MG63 (cell line): ENCODE data around the gene SKP2. TPM values are rescaled to one million over a fixed set of nuclear protein-coding genes. Genes with fewer than 3 reads are reported as not detected.
"Not testable (repeated sequence)": the region's sequence is repeated elsewhere in the genome, so short reads cannot be mapped to it uniquely, and the experiment has no call there.

Source experiments
- DNase-seq: peaks from one replicate; pipeline ENCODE4 v3.0.0-alpha.2; 2020
- H3K27me3 ChIP-seq: fragments of 250-450 bp; sonication (Bioruptor Pico); 2 replicates; pipeline ENCODE4 v1.5.1; 2020; ENCODE audit warnings: mild to moderate bottlenecking, moderate library complexity
- H3K36me3 ChIP-seq: fragments of 250-450 bp; sonication (Bioruptor Pico); 2 replicates; pipeline ENCODE4 v1.5.1; 2020; ENCODE audit warnings: mild to moderate bottlenecking, moderate library complexity
- H3K4me3 ChIP-seq: fragments of 250-450 bp; sonication (Bioruptor Pico); 2 replicates; pipeline ENCODE4 v1.5.1; 2020; ENCODE audit warnings: mild to moderate bottlenecking, moderate library complexity
- H3K9me3 ChIP-seq: fragments of 250-450 bp; sonication (Bioruptor Pico); 2 replicates; pipeline ENCODE4 v1.5.1; 2020; ENCODE audit warnings: mild to moderate bottlenecking, moderate library complexity
- total RNA-seq: library from RNA; depleted of rRNA; stranded (reverse); fragments of >200 nt; shearing (Covaris generic); gene quantifications from 2 replicates; pipeline ENCODE4 v1.2.3, GENCODE V29; 2014; ENCODE audit warnings: low replicate concordance

The SKP2 gene
- total RNA-seq, 1 experiment from 2014 or later, result 38.6 TPM

DNA sequence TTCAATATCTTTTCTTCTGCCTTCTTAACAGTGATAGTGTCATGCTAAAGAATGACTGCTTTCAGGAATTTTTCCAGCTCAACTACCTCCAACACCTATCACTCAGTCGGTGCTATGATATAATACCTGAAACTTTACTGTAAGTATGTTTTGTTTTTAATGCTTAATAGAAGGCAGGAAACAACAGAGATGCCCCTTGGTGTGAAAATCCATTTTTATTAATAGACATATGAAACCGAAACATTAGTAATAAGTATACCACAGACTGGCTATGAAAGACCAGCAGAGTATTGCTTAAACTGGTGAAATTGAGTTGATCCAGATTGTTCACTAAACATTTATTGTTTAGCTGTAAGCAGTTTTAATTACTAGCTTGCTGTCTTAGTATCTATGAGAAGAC, 25.2 kb downstream of the SKP2 start:
- H3K4me3 ChIP-seq, result no peak overlapping the region
- H3K27me3 ChIP-seq, result no peaks in the 10 kb centered on the region
- peaks cover 69% of the 10 kb centered on the region for H3K36me3 ChIP-seq
- H3K9me3 ChIP-seq, result no peaks in the 10 kb centered on the region
- DNase-seq, result no peak

DNA sequence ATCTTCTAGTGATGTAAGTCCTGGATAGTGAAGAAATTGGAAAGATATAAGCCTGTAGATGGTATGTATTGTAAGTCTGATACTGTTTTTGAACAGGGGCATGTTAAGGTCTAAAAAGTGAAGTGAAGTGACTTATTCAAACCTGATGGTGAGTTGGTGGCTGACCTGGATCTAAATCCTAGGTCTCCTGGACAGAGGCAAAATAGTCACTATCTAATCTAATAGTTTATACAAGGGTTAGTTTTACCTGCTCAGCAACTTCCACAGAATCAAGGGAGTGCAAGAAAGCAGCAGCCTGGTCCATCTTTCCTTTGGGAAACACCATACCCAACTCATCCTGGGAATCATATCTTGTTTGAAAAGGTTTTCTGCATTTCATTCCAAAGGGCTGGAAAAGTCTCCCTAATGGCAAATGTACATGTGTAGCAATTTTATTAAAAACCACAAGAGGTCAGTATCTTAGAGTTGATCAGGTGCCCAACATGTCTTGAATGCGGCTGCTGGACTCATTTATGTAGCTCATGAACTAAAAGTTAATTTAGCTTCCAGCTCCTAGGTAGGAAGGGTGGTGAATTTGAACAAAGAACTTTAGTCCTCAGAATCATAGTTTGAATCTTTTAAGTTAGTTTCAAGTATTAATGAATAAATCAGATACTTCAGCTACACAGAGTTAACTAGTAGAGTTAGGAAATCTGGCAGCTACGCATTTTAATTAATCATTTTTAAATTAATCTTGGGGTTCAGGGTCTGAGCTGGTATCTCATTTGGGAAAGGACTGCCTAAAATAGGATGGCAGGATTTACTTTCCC, 26.0 kb downstream of the SKP2 start:
- no peak overlapping the region for H3K4me3 ChIP-seq
- H3K9me3 ChIP-seq, result no peaks in the 10 kb centered on the region
- no peak for DNase-seq
- H3K36me3 ChIP-seq, result peaks cover 68% of the 10 kb centered on the region
- no peaks in the 10 kb centered on the region for H3K27me3 ChIP-seq

DNA sequence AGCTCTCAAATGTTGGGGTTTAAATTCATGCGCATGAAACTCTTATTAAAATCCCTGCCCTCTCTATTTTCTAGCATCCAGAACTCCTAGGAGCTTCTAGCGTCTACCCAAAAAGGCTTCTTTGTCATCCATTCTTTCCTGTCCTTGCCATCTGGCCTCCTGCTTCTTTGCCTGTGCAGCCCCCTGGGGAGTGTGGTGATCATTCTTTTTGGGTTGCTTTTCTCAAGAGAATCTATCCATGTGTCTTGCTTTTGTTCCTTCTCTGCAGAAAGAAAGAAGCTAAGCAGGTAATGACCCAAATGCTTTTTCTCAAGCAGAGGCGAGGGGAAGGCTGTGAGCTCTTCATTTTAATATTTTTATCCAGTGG, 26.6 kb downstream of the SKP2 start:
- peaks cover 66% of the 10 kb centered on the region for H3K36me3 ChIP-seq
- no peak overlapping the region for H3K4me3 ChIP-seq
- H3K27me3 ChIP-seq, result no peaks in the 10 kb centered on the region
- no peak for DNase-seq
- H3K9me3 ChIP-seq, result no peaks in the 10 kb centered on the region

DNA sequence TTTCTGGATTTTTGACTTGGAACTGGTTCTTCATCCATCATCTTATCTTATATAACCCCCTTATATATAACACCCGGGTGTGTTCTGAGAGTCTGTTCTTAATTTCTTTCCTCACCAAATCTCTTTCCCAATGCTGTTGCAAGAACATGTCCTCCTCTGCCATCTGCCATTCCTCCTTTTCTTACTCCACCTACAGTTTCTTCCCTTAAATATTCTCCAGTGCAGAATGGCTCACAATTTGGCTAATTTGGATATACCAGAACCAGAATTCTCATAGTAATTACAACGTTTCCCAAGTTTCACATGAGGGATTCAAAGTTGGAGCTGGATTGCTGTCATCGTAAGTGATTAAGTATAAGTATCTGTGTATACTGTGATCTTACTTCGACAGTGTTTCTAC, 28.0 kb downstream of the SKP2 start:
- peaks cover 64% of the 10 kb centered on the region for H3K36me3 ChIP-seq
- no peak for DNase-seq
- H3K4me3 ChIP-seq, result no peak overlapping the region
- H3K9me3 ChIP-seq, result no peaks in the 10 kb centered on the region
- H3K27me3 ChIP-seq, result no peaks in the 10 kb centered on the region

DNA sequence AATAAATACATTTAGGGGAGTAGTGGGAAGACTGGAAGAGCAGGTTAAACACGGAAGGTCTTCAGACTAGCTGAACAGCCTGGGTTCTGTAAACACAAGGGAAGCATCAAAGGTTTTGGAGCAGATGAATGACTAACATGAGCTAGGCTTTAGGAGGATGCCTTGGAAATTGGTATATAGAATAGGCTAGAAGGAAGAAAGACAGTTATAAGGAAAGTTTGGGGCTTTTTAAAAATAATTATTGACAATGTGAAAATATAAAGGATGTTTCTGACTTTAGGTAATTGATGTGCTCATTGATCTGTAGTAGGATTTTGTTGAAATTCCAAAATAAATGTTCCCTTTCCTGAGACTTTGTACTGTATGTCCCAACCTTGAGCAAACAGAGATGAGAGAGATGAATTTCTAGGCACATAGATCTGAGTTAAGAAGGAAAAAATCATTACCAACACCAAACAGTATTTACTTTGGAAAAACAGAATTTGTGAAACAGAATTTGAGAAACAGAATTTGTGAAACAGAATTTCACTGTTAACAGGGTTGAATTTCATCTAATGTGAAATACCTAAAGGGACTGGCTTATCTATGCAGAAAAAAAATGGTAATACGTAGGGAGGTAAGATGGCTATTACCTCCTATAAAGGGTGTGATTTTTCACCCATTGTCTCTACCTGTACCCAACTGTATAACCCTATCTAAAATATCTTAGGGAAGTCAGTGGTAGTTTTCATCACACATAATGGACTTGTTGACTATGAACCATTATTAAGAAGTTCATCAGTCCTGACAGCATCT, 28.8 kb downstream of the SKP2 start:
- Histone ChIP-seq H3K36me3 (peaks cover 66% of the 10 kb centered on the region), H3K9me3 (peaks cover 5% of the 10 kb centered on the region), H3K27me3 (no peaks in the 10 kb centered on the region), H3K4me3 (no peak overlapping the region)
- no peak for DNase-seq

DNA sequence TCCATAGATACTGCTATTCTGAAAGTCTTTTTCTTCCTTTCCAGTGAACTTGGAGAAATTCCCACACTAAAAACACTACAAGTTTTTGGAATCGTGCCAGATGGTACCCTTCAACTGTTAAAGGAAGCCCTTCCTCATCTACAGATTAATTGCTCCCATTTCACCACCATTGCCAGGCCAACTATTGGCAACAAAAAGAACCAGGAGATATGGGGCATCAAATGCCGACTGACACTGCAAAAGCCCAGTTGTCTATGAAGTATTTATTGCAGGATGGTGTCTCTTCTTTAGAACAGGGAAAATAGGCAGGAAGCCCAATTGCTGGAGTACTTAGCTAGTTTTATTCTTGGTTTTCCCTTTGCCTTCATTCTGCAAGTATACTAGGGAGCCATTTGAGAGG, 29.9 kb downstream of the SKP2 start:
- Histone ChIP-seq H3K27me3 (no peaks in the 10 kb centered on the region), H3K4me3 (no peak overlapping the region), H3K36me3 (peaks cover 71% of the 10 kb centered on the region), H3K9me3 (peaks cover 5% of the 10 kb centered on the region)
- DNase-seq, result no peak

DNA sequence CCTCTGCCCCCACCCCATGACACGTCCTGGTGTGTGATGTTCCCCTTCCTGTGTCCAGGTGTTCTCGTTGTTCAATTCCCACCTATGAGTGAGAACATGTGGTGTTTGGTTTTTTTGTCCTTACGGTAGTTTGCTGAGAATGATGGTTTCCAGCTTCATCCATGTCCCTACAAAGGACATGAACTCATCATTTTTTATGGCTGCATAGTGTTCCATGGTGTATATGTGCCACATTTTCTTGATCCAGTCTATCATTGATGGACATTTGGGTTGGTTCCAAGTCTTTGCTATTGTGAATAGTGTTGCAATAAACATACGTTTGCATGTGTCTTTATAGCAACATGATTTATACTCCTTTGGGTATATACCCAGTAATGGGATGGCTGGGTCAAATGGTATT, 32.5 kb downstream of the SKP2 start:
- not testable (repeated sequence) for H3K9me3 ChIP-seq, H3K27me3 ChIP-seq, DNase-seq

DNA sequence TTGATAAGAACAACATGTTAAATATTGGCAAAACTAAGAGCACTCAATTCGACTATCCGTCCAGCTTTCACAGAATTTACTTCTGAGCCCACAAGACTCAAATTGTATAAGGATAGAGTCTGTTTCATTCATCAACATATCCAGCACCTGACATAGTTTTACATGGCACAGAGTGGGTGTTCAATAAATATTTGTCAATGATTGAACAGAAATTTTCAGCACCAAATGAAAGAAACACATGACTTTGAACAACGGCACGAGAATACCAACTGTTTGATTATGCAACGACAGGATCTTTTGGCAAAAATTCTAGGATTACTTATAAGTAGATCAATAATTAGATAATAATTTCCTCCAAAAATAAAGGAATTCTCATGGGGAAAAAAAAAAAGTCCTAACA, 41.8 kb downstream of the SKP2 start:
- H3K9me3 ChIP-seq, result no peaks in the 10 kb centered on the region
- H3K4me3 ChIP-seq, result no peak overlapping the region
- H3K27me3 ChIP-seq, result no peaks in the 10 kb centered on the region
- H3K36me3 ChIP-seq, result peaks cover 70% of the 10 kb centered on the region
- DNase-seq, result no peak

More for the DNA sequence above, 32.5 kb downstream of the SKP2 start:
- H3K36me3 ChIP-seq, result peaks cover 61% of the 10 kb centered on the region
- not testable (repeated sequence) for H3K4me3 ChIP-seq

DNA sequence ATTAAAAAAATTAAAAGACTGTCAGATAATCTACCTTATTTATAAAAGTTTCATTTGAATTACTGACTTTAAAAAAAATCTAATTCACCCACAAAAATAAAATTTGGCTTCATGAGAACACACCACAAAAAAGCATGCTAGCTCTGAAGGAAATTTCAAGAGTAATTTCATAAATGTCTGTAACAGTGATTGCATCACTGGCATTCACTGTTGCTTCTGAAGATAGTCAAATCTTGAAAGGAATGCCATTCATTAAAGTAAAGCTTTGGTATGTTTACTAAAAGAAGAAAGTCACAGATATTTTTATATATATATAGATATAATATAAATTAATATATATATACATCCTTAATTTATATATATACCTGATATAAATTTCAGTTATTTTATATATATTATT, 46.4 kb downstream of the SKP2 start:
- no peak for DNase-seq
- Histone ChIP-seq H3K36me3 (peaks cover 60% of the 10 kb centered on the region), H3K4me3 (no peak overlapping the region), H3K9me3 (no peaks in the 10 kb centered on the region), H3K27me3 (no peaks in the 10 kb centered on the region)

DNA sequence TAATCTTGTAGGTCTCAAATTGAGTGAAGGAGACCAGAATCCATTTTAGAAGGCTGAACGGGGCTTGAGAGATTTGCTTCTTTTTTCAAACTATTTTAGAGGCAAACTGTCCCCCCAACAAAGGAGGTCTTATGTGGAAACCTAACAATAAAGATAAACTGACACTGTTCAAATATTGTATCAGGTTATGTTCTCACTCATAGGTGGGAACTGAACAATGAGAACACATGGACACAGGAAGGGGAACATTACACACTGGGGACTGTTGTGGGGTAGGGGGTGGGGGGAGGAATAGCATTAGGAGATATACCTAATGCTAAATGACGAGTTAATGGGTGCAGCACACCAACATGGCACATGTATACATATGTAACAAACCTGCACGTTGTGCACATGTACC, 46.9 kb downstream of the SKP2 start:
- not testable (repeated sequence) for H3K9me3 ChIP-seq
- peaks cover 58% of the 10 kb centered on the region for H3K36me3 ChIP-seq

DNA sequence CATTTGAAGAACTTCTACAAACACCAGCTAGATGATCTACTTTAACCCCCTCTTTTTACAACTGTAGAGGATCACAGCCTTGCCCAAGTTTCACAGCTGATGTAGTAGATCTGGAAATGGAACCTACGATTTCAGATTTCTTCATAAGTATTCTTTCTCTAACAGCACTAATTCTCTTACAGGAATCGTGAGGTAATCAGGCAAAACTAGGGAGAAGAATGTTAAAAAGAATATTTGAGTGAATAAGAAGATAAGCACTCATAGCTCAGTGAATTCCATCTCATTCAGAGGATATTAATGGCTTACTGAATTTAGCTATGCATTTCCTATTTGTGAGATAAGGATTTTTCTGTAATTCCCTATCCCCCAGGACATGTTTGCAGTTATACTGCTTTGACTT, 47.7 kb downstream of the SKP2 start:
- DNase-seq, result no peak

More for the DNA sequence above, 46.9 kb downstream of the SKP2 start:
- H3K27me3 ChIP-seq, H3K4me3 ChIP-seq, DNase-seq: not testable (repeated sequence)

DNA sequence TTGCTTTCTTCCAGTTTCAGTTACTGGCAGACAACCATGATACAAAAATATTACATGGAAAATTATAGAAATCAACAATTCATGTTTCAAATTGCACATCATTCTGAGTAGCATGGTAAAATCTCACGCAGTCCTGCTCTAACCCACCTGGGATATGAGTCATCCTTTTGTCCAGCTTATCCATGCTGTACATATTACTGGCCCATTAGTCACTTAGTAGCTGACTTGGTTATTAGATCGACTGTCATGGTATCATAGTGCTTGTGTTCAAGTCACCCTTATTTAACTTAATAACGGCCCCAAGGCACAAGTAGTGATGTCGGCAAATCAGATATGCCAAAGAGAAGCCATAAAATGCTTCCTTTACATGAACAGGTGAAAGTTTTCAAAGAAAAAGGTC, 48.6 kb downstream of the SKP2 start:
- no peak for DNase-seq
- Histone ChIP-seq H3K4me3 (no peak overlapping the region), H3K27me3 (no peaks in the 10 kb centered on the region), H3K9me3 (no peaks in the 10 kb centered on the region), H3K36me3 (peaks cover 51% of the 10 kb centered on the region)

More for the DNA sequence above, 47.7 kb downstream of the SKP2 start:
- no peaks in the 10 kb centered on the region for H3K9me3 ChIP-seq
- peaks cover 57% of the 10 kb centered on the region for H3K36me3 ChIP-seq
- no peaks in the 10 kb centered on the region for H3K27me3 ChIP-seq
- H3K4me3 ChIP-seq, result no peak overlapping the region

DNA sequence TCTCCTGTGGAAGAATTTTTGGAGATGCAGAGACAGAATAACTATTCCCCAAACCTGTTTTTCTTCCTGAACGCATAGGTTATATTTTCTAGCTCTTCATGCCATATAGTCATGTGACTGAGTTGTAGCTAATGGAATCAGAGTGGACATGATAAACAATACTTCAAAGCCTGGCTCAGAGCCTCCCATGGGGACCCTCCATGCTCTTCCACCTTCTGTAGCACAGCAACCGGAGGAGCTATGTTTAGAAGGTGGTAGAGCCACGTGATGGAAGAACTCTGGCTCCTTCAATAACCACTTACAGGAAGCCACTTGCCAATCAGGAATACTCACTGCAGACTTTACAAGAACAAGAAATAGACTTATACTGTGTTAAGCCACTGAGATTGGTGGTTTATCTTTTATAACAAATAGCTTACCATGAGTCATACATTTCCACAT, 50.6 kb downstream of the SKP2 start:
- Histone ChIP-seq H3K36me3 (peaks cover 40% of the 10 kb centered on the region), H3K4me3 (no peak overlapping the region), H3K27me3 (no peaks in the 10 kb centered on the region), H3K9me3 (no peaks in the 10 kb centered on the region)
- DNase-seq, result no peak

DNA sequence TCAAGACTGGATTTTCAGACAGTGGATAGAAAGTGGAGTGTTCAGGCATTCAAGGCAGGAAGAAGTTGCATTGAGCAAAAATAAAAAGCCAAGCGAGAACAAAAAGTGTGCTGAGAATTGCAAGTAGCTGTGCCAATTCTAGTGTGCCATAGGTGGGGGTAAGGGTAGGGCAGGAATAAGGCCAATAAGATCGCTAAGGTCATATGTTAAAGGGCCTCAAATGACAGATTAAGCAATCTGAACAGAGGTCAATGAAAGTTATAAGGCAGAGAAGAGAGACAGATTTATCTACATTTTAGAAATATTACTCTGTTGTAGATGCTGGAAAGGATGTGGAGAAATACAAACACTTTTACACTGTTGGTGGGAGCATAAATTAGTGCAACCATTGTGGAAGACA, 53.4 kb downstream of the SKP2 start:
- Histone ChIP-seq H3K9me3 (no peaks in the 10 kb centered on the region), H3K27me3 (no peaks in the 10 kb centered on the region), H3K36me3 (peaks cover 33% of the 10 kb centered on the region), H3K4me3 (no peak overlapping the region)
- no peak for DNase-seq

DNA sequence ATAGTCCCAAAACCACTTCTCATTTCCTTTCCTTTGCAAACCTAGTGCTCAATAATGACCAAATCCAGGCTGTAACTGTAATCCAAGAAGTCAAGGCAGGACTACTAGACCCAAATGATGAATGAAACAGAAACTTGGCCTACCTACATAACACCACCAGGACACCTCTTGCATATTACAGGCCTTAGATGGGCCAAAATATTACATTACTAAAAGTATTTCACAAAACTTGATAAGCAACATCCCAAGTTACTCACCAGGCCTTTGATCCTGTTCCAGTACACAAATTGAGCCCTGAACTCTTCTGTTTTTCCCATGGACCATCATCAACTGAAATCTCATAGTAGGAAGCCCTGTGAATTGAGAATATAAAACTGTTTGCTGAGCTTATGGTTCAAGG, 55.0 kb downstream of the SKP2 start:
- no peak overlapping the region for H3K4me3 ChIP-seq
- H3K27me3 ChIP-seq, result no peaks in the 10 kb centered on the region
- H3K9me3 ChIP-seq, result no peaks in the 10 kb centered on the region
- DNase-seq, result no peak
- peaks cover 28% of the 10 kb centered on the region for H3K36me3 ChIP-seq

DNA sequence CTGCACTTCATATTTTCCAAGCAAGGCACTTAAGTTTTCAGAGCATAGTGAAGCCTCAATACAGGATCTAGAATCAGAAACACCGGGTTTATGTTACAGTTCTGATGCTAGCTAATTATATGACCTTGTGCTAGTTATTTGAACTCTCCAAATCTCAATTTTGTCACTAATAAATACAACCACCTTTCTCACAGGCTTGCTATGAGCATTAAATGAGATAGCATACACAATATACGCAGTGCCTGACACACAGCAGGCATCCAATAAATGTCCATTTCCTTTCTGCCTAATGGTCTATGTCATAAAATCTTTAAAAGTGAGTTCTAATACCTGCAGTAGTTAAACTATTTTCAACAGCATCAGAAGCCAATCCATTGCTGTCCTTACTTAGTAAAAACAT, 56.9 kb downstream of the SKP2 start:
- Histone ChIP-seq H3K9me3 (no peaks in the 10 kb centered on the region), H3K4me3 (no peak overlapping the region), H3K36me3 (peaks cover 23% of the 10 kb centered on the region), H3K27me3 (no peaks in the 10 kb centered on the region)
- DNase-seq, result no peak

DNA sequence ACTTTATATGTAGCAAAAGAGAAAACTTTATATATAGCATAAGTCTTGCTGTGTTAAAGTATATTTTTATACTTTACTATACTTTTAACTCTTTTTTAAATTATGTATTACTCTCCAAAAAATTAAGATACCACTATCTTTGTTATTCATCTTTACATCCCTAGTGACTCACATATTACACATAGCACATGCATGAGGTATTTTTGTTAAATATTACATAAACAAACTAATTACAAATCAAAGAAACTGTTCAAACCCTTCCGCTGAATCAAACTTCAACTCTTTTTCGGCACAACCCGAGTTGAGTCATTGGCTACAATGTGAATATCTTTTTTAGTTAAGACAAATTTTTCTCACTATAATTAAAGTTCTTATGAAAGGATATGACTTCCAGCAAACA, 57.8 kb downstream of the SKP2 start:
- H3K27me3 ChIP-seq, result no peaks in the 10 kb centered on the region
- peaks cover 18% of the 10 kb centered on the region for H3K36me3 ChIP-seq
- no peak overlapping the region for H3K4me3 ChIP-seq
- no peaks in the 10 kb centered on the region for H3K9me3 ChIP-seq
- DNase-seq, result no peak

DNA sequence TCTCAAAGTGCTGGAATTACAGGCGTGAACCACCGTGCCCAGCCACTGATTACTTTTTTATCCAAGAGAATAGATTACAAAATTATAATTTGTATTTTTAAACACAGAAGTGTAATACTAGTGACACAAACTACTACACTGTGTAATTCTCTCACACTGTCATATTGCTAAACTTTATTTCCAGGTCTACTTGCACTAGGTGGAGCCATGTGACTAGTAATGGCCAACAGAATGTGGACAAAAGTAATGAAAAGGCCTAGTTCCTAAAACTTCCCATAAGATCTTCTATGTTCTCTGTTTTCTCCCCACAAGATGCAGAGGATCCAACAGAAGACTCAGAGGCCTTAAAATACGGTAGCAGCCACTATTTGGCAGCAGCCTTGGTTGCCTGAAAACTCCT, 62.5 kb downstream of the SKP2 start:
- Histone ChIP-seq H3K27me3 (no peaks in the 10 kb centered on the region), H3K9me3 (no peaks in the 10 kb centered on the region), H3K4me3 (no peak overlapping the region), H3K36me3 (peaks cover 23% of the 10 kb centered on the region)
- no peak for DNase-seq
